Esophagus muscularis mucosa (tissue), 4 donors: ENCODE measurements around the gene MRM2. TPM values are rescaled to one million over a fixed set of nuclear protein-coding genes. Genes with fewer than 3 reads are reported as not detected.

ENCODE experiments used
- DNase-seq: peaks from one replicate; pipeline ENCODE4 v3.0.0-alpha.2; 2017; ENCODE audit errors: extremely low spot score
- H3K27ac ChIP-seq, 4 donors: fragments of 200-600 bp; sonication (generic); replicated peaks in 1 of 4; 1 replicate in 3 of 4; 2 replicates in 1 of 4; pipeline ENCODE4 v1.5.1; 2016 to 2019; ENCODE audit warnings: mild to moderate bottlenecking in 1 of 4
- H3K27me3 ChIP-seq, 4 donors: fragments of 200-600 bp; sonication (generic); one replicate each; pipeline versions ENCODE4 v1.5.1 to v1.6.0; 2016 to 2019
- H3K36me3 ChIP-seq, 4 donors: fragments of 200-600 bp; sonication (generic); one replicate each; pipeline ENCODE4 v1.5.1; 2016 to 2019
- H3K4me1 ChIP-seq, 4 donors: fragments of 200-600 bp; sonication (generic); one replicate each; pipeline ENCODE4 v1.5.1; 2016 to 2019
- H3K4me3 ChIP-seq, 4 donors: fragments of 200-600 bp; sonication (generic); 1 replicate in 2 of 4; 2 replicates in 2 of 4; pipeline ENCODE4 v1.5.1; 2016 to 2019; ENCODE audit warnings: mild to moderate bottlenecking in 4 of 4, moderate library complexity in 1 of 4
- H3K9me3 ChIP-seq, 4 donors: fragments of 200-600 bp; sonication (generic); 1 replicate in 3 of 4; 2 replicates in 1 of 4; pipeline ENCODE4 v1.5.1; 2016 to 2019
- EP300 ChIP-seq: sonication (generic); formaldehyde crosslinking; IDR thresholded peaks from one replicate; pipeline ENCODE4 v1.6.1; 2017; ENCODE audit warnings: antibody characterized with exemption
- POLR2A ChIP-seq: fragments of 450-650 bp; IDR thresholded peaks from one replicate; pipeline ENCODE4 v1.6.1; 2017; ENCODE audit warnings: antibody characterized with exemption, moderate library complexity, mild to moderate bottlenecking, low read depth
- POLR2AphosphoS5 ChIP-seq, 2 donors: sonication (generic); formaldehyde crosslinking; IDR thresholded peaks; one replicate each; pipeline ENCODE4 v1.6.1; 2017; ENCODE audit warnings: antibody characterized with exemption in 2 of 2
- WGBS: methylation state at CpG from one replicate; pipeline ENCODE4 v1.1.5; 2018; 5-methylcytosine and 5-hydroxymethylcytosine counted together
- intact Hi-C: fragments of 100-400 bp; cut with DNase I; formaldehyde crosslinking; loops from one replicate; pipeline ENCODE4 v1.15.1; 2023
- total RNA-seq, 4 donors: library from RNA; depleted of rRNA; stranded (reverse); fragments of >200 nt; gene quantifications; one replicate each; pipeline versions ENCODE4 v1.1.0 to v1.2.1, GENCODE V29; 2016
- TF ChIP-seq, protein P1 (sequence below), 3 experiments: fragments of 200-600 bp in 2 of 3; fragments of 450-650 bp in 1 of 3; sonication (generic) in 2 of 3; IDR thresholded peaks; one replicate each; pipeline ENCODE4 v1.5.1; 2017 to 2019; ENCODE audit warnings: antibody characterized with exemption in 3 of 3, mild to moderate bottlenecking in 2 of 3, moderate library complexity in 1 of 3

Gene MRM2
- total RNA-seq, 4 donors from 2014 or later, result 13.3 to 20.3 (median 16.5) TPM

DNA sequence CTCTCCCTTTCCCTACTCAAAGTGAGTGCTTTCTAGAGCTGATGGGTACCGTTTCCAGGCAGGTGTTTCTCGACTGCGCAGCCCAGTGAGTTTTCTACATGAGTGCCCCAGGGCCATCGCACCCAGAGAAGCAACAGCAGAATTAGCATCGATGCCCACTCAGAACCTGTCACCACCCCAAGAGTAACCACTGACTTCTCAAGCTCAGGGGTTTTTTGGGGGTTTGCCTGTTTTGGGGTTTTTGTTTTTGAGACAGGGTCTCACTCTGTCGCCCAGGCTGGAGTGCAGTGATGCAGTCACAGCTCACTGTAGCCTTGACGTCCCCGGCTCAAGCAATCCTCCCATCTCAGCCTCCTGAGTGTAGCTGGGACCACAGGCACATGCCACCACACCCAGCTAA is 46.5 kb upstream of the MRM2 start:
- intact Hi-C loops, result no loop called here
- no peak overlapping the region for H3K4me3 ChIP-seq
- H3K36me3 ChIP-seq, result no peaks in the 10 kb centered on the region
- no peak overlapping the region for H3K27ac ChIP-seq
- peaks cover 0 to 5% (median 0%) of the 10 kb centered on the region in 4 donors for H3K4me1 ChIP-seq
- DNase-seq, result no peak
- H3K9me3 ChIP-seq, result no peaks in the 10 kb centered on the region
- TF ChIP-seq POLR2AphosphoS5 (IDR thresholded peaks at IDR 0.05) (no peak), POLR2A (no peak), EP300 (no peak)
- TF ChIP-seq, protein P1, sequence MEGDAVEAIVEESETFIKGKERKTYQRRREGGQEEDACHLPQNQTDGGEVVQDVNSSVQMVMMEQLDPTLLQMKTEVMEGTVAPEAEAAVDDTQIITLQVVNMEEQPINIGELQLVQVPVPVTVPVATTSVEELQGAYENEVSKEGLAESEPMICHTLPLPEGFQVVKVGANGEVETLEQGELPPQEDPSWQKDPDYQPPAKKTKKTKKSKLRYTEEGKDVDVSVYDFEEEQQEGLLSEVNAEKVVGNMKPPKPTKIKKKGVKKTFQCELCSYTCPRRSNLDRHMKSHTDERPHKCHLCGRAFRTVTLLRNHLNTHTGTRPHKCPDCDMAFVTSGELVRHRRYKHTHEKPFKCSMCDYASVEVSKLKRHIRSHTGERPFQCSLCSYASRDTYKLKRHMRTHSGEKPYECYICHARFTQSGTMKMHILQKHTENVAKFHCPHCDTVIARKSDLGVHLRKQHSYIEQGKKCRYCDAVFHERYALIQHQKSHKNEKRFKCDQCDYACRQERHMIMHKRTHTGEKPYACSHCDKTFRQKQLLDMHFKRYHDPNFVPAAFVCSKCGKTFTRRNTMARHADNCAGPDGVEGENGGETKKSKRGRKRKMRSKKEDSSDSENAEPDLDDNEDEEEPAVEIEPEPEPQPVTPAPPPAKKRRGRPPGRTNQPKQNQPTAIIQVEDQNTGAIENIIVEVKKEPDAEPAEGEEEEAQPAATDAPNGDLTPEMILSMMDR (IDR thresholded peaks at IDR 0.05), result no peak
- no peaks in the 10 kb centered on the region for H3K27me3 ChIP-seq
- 92% methylated on average over 8 of the region's 8 CpGs for WGBS

DNA sequence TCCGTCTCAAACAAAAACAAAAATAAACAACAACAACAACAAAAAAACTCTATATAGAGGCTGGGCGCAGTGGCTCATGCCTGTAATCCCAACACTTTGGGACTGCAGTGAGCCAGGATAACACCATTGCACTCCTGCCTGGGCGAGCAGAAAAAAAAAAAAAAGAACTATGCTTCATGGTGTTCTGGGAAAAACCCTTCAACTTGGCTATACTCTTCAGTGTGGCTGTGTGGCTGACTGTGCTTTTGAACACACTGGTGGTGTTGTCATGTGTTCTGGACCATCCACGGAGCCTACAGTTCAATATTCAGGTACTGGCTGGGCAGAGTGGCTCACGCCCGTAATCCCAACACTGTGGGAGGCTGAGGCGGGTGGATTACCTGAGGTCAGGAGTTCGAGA is 45.7 kb upstream of the MRM2 start:
- H3K27ac ChIP-seq, result no peak overlapping the region
- no peaks in the 10 kb centered on the region for H3K9me3 ChIP-seq
- DNase-seq, result no peak
- H3K36me3 ChIP-seq, result no peaks in the 10 kb centered on the region
- H3K4me3 ChIP-seq, result no peak overlapping the region
- H3K4me1 ChIP-seq, result peaks cover 0 to 5% (median 0%) of the 10 kb centered on the region in 4 donors
- intact Hi-C loops, result no loop called here
- no peaks in the 10 kb centered on the region for H3K27me3 ChIP-seq
- TF ChIP-seq POLR2AphosphoS5 (IDR thresholded peaks at IDR 0.05) (no peak), EP300 (no peak), POLR2A (no peak)
- TF ChIP-seq, protein P1 (IDR thresholded peaks at IDR 0.05), result no peak
- WGBS, result 95% methylated on average over 8 of the region's 8 CpGs

DNA sequence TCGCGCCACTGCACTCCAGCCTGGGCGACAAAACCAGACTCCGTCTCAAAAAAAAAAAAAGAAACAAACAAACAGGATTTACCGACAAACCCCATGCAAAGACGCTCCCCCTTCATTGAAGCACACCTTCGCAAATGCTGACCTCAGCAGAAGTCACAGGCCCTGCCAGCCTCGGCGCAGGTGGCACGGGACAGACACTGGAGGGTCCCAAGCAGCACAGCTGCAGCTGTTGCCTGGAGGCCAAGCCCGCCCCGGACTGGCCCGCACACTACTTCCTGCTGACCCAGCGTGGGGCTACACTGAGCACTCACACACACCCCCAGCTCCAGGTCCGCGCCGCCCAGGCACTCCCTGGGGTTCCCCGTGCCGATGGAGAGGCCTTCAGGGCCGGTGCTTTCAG is 41.1 kb upstream of the MRM2 start:
- WGBS, result 97% methylated on average over 9 of the region's 20 CpGs
- H3K36me3 ChIP-seq, result no peaks in the 10 kb centered on the region

DNA sequence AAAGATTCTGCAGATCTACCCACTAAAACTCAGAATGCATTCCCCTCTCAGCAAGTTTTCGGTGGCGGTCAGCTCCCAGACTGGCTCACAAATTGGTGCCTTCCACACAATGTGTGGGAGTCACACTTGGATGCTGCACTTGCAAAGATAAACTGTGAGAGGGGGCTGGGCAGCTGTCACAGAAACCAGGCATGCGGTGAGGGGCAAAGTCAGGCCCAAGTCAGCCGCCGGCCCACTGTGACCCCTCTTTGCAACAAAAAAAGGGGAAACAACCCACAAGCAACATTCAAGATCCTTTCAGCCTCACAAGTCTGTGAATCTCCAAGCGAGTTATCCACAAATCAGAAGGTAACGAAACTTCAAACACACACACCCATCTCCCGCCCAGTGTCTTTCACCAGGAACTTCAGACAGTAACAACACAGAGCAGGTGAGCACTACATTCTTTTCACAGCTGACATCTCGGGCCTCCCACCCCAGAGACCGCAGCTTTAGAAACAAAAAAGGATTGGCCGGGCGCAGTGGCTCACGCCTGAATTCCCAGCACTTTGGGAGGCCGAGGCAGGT is 40.3 kb upstream of the MRM2 start:
- 77% methylated on average over 14 of the region's 14 CpGs for WGBS
- H3K27ac ChIP-seq, result peak overlapping the region in 3 of 4 donors; percentile 4 to 57 (median 13)
- no peaks in the 10 kb centered on the region for H3K27me3 ChIP-seq
- H3K36me3 ChIP-seq, result no peaks in the 10 kb centered on the region
- no peak overlapping the region for H3K4me3 ChIP-seq
- peaks cover 6 to 25% (median 16%) of the 10 kb centered on the region in 4 donors for H3K4me1 ChIP-seq
- no peak for DNase-seq
- TF ChIP-seq POLR2A (no peak), POLR2AphosphoS5 (IDR thresholded peaks at IDR 0.05) (no peak), EP300 (no peak)
- TF ChIP-seq, protein P1 (IDR thresholded peaks at IDR 0.05), result no peak
- intact Hi-C loops, result no loop called here
- no peaks in the 10 kb centered on the region for H3K9me3 ChIP-seq

More for the DNA sequence above, 41.1 kb upstream of the MRM2 start:
- DNase-seq, result no peak
- H3K9me3 ChIP-seq, result no peaks in the 10 kb centered on the region
- TF ChIP-seq POLR2AphosphoS5 (IDR thresholded peaks at IDR 0.05) (no peak), EP300 (no peak), POLR2A (no peak)
- TF ChIP-seq, protein P1 (IDR thresholded peaks at IDR 0.05), result no peak
- intact Hi-C loops, result no loop called here
- no peaks in the 10 kb centered on the region for H3K27me3 ChIP-seq
- no peak overlapping the region for H3K4me3 ChIP-seq
- H3K4me1 ChIP-seq, result peaks cover 6 to 25% (median 16%) of the 10 kb centered on the region in 4 donors
- H3K27ac ChIP-seq, result no peak overlapping the region

DNA sequence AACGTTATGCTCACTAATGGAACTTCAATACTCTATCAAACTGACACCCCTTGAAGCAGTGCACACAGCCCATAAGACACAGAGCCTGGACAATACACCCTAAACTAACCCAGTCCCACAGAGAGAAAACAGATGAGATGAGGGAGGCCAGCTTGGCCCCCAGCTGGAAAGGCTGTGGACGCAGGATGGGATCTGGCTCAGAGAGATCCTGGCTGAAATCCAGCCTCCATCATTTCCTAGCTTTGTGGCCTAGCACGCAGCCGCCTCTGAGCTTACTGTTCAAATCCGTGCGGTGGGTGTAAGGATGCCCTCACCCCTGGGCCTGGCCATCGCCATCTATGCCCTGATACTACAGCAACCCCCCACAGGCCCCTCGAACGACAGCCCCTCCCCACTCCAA is 39.5 kb upstream of the MRM2 start:
- no peaks in the 10 kb centered on the region for H3K9me3 ChIP-seq
- no peak for TF ChIP-seq POLR2A
- no peak for TF ChIP-seq EP300
- no peak for TF ChIP-seq POLR2AphosphoS5 (IDR thresholded peaks at IDR 0.05)
- TF ChIP-seq, protein P1 (IDR thresholded peaks at IDR 0.05), result no peak
- H3K4me1 ChIP-seq, result peaks cover 6 to 25% (median 16%) of the 10 kb centered on the region in 4 donors
- H3K4me3 ChIP-seq, result peak overlapping the region in 1 of 4 donors; percentile 3
- H3K27me3 ChIP-seq, result no peaks in the 10 kb centered on the region
- 25% methylated on average over 9 of the region's 9 CpGs for WGBS
- H3K36me3 ChIP-seq, result peaks cover 0 to 7% (median 3%) of the 10 kb centered on the region in 4 donors
- intact Hi-C loops, result no loop called here
- DNase-seq, result no peak
- H3K27ac ChIP-seq, result peak overlapping the region in 3 of 4 donors; percentile 4 to 57 (median 13)
